Activated B cell treated with CpG ODN at 0.5 μM for 24 hours (primary cell): ENCODE data around the gene SIRT3. TPM values are rescaled to one million over a fixed set of nuclear protein-coding genes. Genes with fewer than 3 reads are reported as not detected.

Experiments
- ATAC-seq: fragments of 200-7000 bp; cut with Tn5 transposase; one replicate; pipeline ENCODE4 v1.10.0; 2021; ENCODE audit warnings: low read depth, mild to moderate bottlenecking, moderate library complexity
- CTCF ChIA-PET: fragments of 350-600 bp; sonication (Branson Sonifier 250); formaldehyde crosslinking; loops from one replicate; lab custom pipeline; 2021; ENCODE audit warnings: antibody characterized with exemption; lab: Charles Lee
- POLR2A ChIA-PET: fragments of 350-600 bp; sonication (Branson Sonifier 250); formaldehyde crosslinking; loops from one replicate; lab custom pipeline; 2021; ENCODE audit warnings: antibody characterized with exemption; lab: Charles Lee
- DNase-seq: peaks from one replicate; pipeline ENCODE4 v3.0.0; 2022
- H3K27ac Mint-ChIP-seq: one replicate; pipeline ENCODE4 v1.8.0; 2020; ENCODE audit warnings: mixed read lengths
- H3K27me3 Mint-ChIP-seq: one replicate; pipeline ENCODE4 v1.8.0; 2021; ENCODE audit warnings: mixed read lengths
- H3K36me3 Mint-ChIP-seq: one replicate; pipeline ENCODE4 v1.8.0; 2021; ENCODE audit warnings: low read depth, mixed read lengths
- H3K4me1 Mint-ChIP-seq: one replicate; pipeline ENCODE4 v1.8.0; 2021; ENCODE audit warnings: mixed read lengths
- H3K4me3 Mint-ChIP-seq: one replicate; pipeline ENCODE4 v1.8.0; 2020; ENCODE audit warnings: mild to moderate bottlenecking, mixed read lengths
- H3K9me3 Mint-ChIP-seq: one replicate; pipeline ENCODE4 v1.8.0; 2020; ENCODE audit warnings: mixed read lengths
- intact Hi-C: fragments of 100-400 bp; cut with micrococcal nuclease; formaldehyde crosslinking; loops from one replicate; pipeline ENCODE4 v1.15.1; 2024
- total RNA-seq: library from RNA; stranded (reverse); gene quantifications from 2 replicates; pipeline ENCODE4 v1.2.3, GENCODE V29; 2022
- TF ChIP-seq, protein P1 (sequence below): fragments of 200-600 bp; IDR thresholded peaks from one replicate; pipeline ENCODE4 v1.8.0; 2022; ENCODE audit warnings: antibody characterized with exemption, mild to moderate bottlenecking

Gene SIRT3
- total RNA-seq, 1 donor from 2014 or later: 21.8 TPM

- ChIA-PET POLR2A (interaction anchor here (0.5 kb wide), 1 partner anchor 96 kb away, joined by 5 read pairs; no protein-coding TSS in a partner anchor), CTCF (interaction anchor here (1.2 kb wide), 1 partner anchor 9 kb away, joined by 6 read pairs; no protein-coding TSS in a partner anchor)
- TF ChIP-seq, protein P1, sequence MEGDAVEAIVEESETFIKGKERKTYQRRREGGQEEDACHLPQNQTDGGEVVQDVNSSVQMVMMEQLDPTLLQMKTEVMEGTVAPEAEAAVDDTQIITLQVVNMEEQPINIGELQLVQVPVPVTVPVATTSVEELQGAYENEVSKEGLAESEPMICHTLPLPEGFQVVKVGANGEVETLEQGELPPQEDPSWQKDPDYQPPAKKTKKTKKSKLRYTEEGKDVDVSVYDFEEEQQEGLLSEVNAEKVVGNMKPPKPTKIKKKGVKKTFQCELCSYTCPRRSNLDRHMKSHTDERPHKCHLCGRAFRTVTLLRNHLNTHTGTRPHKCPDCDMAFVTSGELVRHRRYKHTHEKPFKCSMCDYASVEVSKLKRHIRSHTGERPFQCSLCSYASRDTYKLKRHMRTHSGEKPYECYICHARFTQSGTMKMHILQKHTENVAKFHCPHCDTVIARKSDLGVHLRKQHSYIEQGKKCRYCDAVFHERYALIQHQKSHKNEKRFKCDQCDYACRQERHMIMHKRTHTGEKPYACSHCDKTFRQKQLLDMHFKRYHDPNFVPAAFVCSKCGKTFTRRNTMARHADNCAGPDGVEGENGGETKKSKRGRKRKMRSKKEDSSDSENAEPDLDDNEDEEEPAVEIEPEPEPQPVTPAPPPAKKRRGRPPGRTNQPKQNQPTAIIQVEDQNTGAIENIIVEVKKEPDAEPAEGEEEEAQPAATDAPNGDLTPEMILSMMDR: no peak
- H3K4me1 Mint-ChIP-seq: peaks cover 33% of the 10 kb centered on the region
- DNase-seq: no peak
- no peak overlapping the region for H3K4me3 Mint-ChIP-seq
- no peaks in the 10 kb centered on the region for H3K27me3 Mint-ChIP-seq
- no peak for ATAC-seq
- H3K27ac Mint-ChIP-seq: no peak overlapping the region
- no peaks in the 10 kb centered on the region for H3K36me3 Mint-ChIP-seq
- intact Hi-C loops: no loop called here
- peaks cover 5% of the 10 kb centered on the region for H3K9me3 Mint-ChIP-seq
Observed at GRCh38 chr11:259413-259812, 23.3 kb upstream of the SIRT3 start.

- CTCF ChIA-PET: interaction anchor here (1.0 to 1.2 kb wide), 4 partner anchors 8 to 69 kb away, joined by 3 to 4 read pairs (median 3); no protein-coding TSS in a partner anchor
Observed at GRCh38 chr11:257766-258493, 21.8 kb upstream of the SIRT3 start.

GRCh38 chr11:256952-257737 lies 21.0 kb upstream of the SIRT3 start:
- H3K27ac Mint-ChIP-seq: peak overlapping the region; percentile 54

More at GRCh38 chr11:257766-258493, 21.8 kb upstream of the SIRT3 start:
- intact Hi-C loops: no loop called here
- DNase-seq (no peak), ATAC-seq (no peak)
- Mint-ChIP-seq H3K4me1 (peaks cover 33% of the 10 kb centered on the region), H3K27ac (peak overlapping the region; percentile 61), H3K4me3 (no peak overlapping the region), H3K9me3 (peaks cover 5% of the 10 kb centered on the region), H3K36me3 (peaks cover 11% of the 10 kb centered on the region), H3K27me3 (no peaks in the 10 kb centered on the region)
- TF ChIP-seq, protein P1: no peak
- POLR2A ChIA-PET: interaction anchor here (0.9 to 3.6 kb wide), 7 partner anchors 9 to 51 kb away, joined by 3 to 46 read pairs (median 6); partner anchors contain the start of genes BET1L, PSMD13, RIC8A and SIRT3

GRCh38 chr11:255816-256215 lies 19.7 kb upstream of the SIRT3 start:
- CTCF ChIA-PET: no interaction called here
- no peak for ATAC-seq

More at GRCh38 chr11:256952-257737, 21.0 kb upstream of the SIRT3 start:
- ChIA-PET POLR2A (interaction anchor here (0.9 to 3.6 kb wide), 7 partner anchors 9 to 50 kb away, joined by 3 to 46 read pairs (median 6); partner anchors contain the start of genes BET1L, PSMD13, RIC8A and SIRT3), CTCF (interaction anchor here (1.0 to 1.2 kb wide), 3 partner anchors 11 to 70 kb away, joined by 3 read pairs; no protein-coding TSS in a partner anchor)
- TF ChIP-seq, protein P1: no peak
- Mint-ChIP-seq H3K36me3 (peaks cover 19% of the 10 kb centered on the region), H3K4me1 (peaks cover 30% of the 10 kb centered on the region), H3K27me3 (no peaks in the 10 kb centered on the region), H3K4me3 (no peak overlapping the region), H3K9me3 (peaks cover 4% of the 10 kb centered on the region)
- ATAC-seq: peak; percentile 64
- intact Hi-C loops: no loop called here
- DNase-seq: no peak

More at GRCh38 chr11:255816-256215, 19.7 kb upstream of the SIRT3 start:
- no peak overlapping the region for H3K4me3 Mint-ChIP-seq
- H3K4me1 Mint-ChIP-seq: peaks cover 30% of the 10 kb centered on the region
- no peaks in the 10 kb centered on the region for H3K9me3 Mint-ChIP-seq
- no peak overlapping the region for H3K27ac Mint-ChIP-seq
- POLR2A ChIA-PET: interaction anchor here (3.6 kb wide), 1 partner anchor 12 kb away, joined by 46 read pairs; no protein-coding TSS in a partner anchor
- no peak for DNase-seq
- peaks cover 30% of the 10 kb centered on the region for H3K36me3 Mint-ChIP-seq
- TF ChIP-seq, protein P1: no peak
- no peaks in the 10 kb centered on the region for H3K27me3 Mint-ChIP-seq
- intact Hi-C loops: no loop called here
